ENCODE results near the gene ZNF630. TPM values are rescaled to one million over a fixed set of nuclear protein-coding genes. Genes with fewer than 3 reads are reported as not detected.

The ZNF630 gene
- total and polyA plus RNA-seq, 10 of the 15 experiments (the other 5 are each of a cell fraction or from before 2014, with no cell fraction given), result 0.96 to 1.9 (median 1.2) TPM

GRCh38 chrX:48046846-48047245, 24.6 kb downstream of the ZNF630 start:
- intact Hi-C loops (cut with micrococcal nuclease; ENCODE audit: unreplicated experiment) (no loop called here), in situ Hi-C loops (cut with MboI) (no loop called here)
- Histone ChIP-seq H3K27ac (ENCODE audit: control insufficient read depth, insufficient read depth) (no peak overlapping the region), H4K20me1 (ENCODE audit: control insufficient read depth, insufficient read depth) (no peaks in the 10 kb centered on the region), H3K79me2 (ENCODE audit: control insufficient read depth, insufficient read depth, low read length) (no peaks in the 10 kb centered on the region), H3K9me3 (replicated peaks; ENCODE audit: control insufficient read depth, insufficient read depth, low read length) (no peaks in the 10 kb centered on the region), H3K27me3 (replicated peaks in 1 of 2; ENCODE audit: control insufficient read depth in 2 of 2, insufficient read depth in 2 of 2, low read length in 1 of 2) (no peaks in the 10 kb centered on the region), H3K36me3 (ENCODE audit: control insufficient read depth in 2 of 2, insufficient read depth in 2 of 2, low read length in 1 of 2) (no peaks in the 10 kb centered on the region), H3K9ac (ENCODE audit: control insufficient read depth, insufficient read depth, low read length) (no peak overlapping the region), H3K4me1 (ENCODE audit: control insufficient read depth, insufficient read depth, low read length) (no peaks in the 10 kb centered on the region), H2AFZ (ENCODE audit: control insufficient read depth, low read depth, low read length) (no peak overlapping the region), H3K4me3 (no peak overlapping the region), H3K4me2 (ENCODE audit: control insufficient read depth, insufficient read depth) (no peak overlapping the region)
- BruUV-seq (replicated peaks), result no TSS peak
- DNase-seq (ENCODE audit: low read depth, low spot score) (no peak), FAIRE-seq (no peak), ATAC-seq (no peak)
- ChIA-PET POLR2A (no interaction called here), CTCF (interaction anchor here (1.0 kb wide), 1 partner anchor 12 kb away, joined by 3 read pairs; no protein-coding TSS in a partner anchor), SMC1A (ENCODE audit: uncharacterized antibody, unreplicated experiment) (no interaction called here), RAD21 (ENCODE audit: unreplicated experiment) (no interaction called here)
- TF ChIP-seq RUNX3 (IDR thresholded peaks at IDR 0.05; ENCODE audit: low read length) (no peak), NBN (IDR thresholded peaks at IDR 0.05) (no peak), NFXL1 (IDR thresholded peaks at IDR 0.05; ENCODE audit: borderline replicate concordance) (no peak), FOXM1 (IDR thresholded peaks at IDR 0.05; ENCODE audit: low read depth, low read length) (no peak), MTA3 (IDR thresholded peaks at IDR 0.05; ENCODE audit: borderline replicate concordance, low read length) (no peak), ZBTB11 (CRISPR knock-in tag; IDR thresholded peaks at IDR 0.05) (no peak), POU2F2 (IDR thresholded peaks at IDR 0.05; ENCODE audit: borderline replicate concordance, low read depth, low read length) (no peak), E2F8 (IDR thresholded peaks at IDR 0.05; ENCODE audit: low read depth, partially characterized antibody) (no peak), SKIL (IDR thresholded peaks at IDR 0.05; ENCODE audit: low read depth, poor library complexity, severe bottlenecking) (no peak), SMAD5 (IDR thresholded peaks at IDR 0.05; ENCODE audit: low read depth) (no peak), TARDBP (IDR thresholded peaks at IDR 0.05; ENCODE audit: borderline replicate concordance) (no peak), ZNF622 (IDR thresholded peaks at IDR 0.05) (no peak), IKZF2 (IDR thresholded peaks at IDR 0.05) (no peak)
- WGBS (ENCODE audit: insufficient coverage, insufficient replicate concordance, low lambda C conversion rate, missing lambda C conversion rate), result 55% methylated on average over 5 of the region's 5 CpGs
